Measurements from ENCODE around the gene TMEM14A. TPM values are rescaled to one million over a fixed set of nuclear protein-coding genes. Genes with fewer than 3 reads are reported as not detected.

Gene TMEM14A
- total RNA-seq, 2 donors from 2014 or later: 16.5 to 27.1 TPM

DNA sequence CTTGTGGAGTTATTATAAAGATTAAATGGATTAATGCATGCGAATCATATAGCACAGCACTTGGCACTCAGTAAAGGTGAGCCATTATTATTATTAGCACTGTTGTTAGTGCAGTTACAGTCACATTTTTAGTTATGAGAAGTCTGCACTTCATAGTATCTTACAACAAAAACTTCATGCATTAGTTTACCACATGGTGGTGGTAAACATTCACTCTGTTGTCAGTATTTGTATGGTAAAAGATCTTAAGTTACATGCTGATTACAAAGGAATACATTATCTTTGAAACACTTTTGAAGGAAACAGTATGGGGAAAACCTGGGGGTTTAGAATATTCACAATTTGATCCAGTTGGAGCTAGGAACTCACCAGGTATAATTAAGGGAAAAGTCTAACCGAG is 20.8 kb downstream of the TMEM14A start:
- Histone ChIP-seq H3K27ac (no peak overlapping the region), H3K4me3 (no peak overlapping the region), H3K36me3 (no peaks in the 10 kb centered on the region), H3K27me3 (replicated peaks; ENCODE audit: insufficient read depth) (no peaks in the 10 kb centered on the region), H3K4me1 (ENCODE audit: control insufficient read depth in 1 of 2, low read depth in 2 of 2) (no peaks in the 10 kb centered on the region), H3K9me3 (no peaks in the 10 kb centered on the region)
- ATAC-seq (ENCODE audit: insufficient number of reproducible peaks, low FRiP score, low read depth) (no peak), DNase-seq (ENCODE audit: low spot score) (no peak)
- TF ChIP-seq, protein P1, sequence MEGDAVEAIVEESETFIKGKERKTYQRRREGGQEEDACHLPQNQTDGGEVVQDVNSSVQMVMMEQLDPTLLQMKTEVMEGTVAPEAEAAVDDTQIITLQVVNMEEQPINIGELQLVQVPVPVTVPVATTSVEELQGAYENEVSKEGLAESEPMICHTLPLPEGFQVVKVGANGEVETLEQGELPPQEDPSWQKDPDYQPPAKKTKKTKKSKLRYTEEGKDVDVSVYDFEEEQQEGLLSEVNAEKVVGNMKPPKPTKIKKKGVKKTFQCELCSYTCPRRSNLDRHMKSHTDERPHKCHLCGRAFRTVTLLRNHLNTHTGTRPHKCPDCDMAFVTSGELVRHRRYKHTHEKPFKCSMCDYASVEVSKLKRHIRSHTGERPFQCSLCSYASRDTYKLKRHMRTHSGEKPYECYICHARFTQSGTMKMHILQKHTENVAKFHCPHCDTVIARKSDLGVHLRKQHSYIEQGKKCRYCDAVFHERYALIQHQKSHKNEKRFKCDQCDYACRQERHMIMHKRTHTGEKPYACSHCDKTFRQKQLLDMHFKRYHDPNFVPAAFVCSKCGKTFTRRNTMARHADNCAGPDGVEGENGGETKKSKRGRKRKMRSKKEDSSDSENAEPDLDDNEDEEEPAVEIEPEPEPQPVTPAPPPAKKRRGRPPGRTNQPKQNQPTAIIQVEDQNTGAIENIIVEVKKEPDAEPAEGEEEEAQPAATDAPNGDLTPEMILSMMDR (IDR thresholded peaks at IDR 0.05): no peak

- TF ChIP-seq, protein P1 (IDR thresholded peaks at IDR 0.05): no peak
- no peaks in the 10 kb centered on the region for H3K4me1 ChIP-seq (ENCODE audit: control insufficient read depth in 1 of 2, low read depth in 2 of 2)
- H3K4me3 ChIP-seq: no peak overlapping the region
- DNase-seq (ENCODE audit: low spot score) (no peak), ATAC-seq (ENCODE audit: insufficient number of reproducible peaks, low FRiP score, low read depth) (no peak)
- H3K27ac ChIP-seq: no peak overlapping the region
- H3K36me3 ChIP-seq: no peaks in the 10 kb centered on the region
- no peaks in the 10 kb centered on the region for H3K9me3 ChIP-seq
- H3K27me3 ChIP-seq (replicated peaks; ENCODE audit: insufficient read depth): no peaks in the 10 kb centered on the region
These were observed 22.9 kb downstream of the TMEM14A start for GRCh38 chr6:52693773-52694172.

DNA sequence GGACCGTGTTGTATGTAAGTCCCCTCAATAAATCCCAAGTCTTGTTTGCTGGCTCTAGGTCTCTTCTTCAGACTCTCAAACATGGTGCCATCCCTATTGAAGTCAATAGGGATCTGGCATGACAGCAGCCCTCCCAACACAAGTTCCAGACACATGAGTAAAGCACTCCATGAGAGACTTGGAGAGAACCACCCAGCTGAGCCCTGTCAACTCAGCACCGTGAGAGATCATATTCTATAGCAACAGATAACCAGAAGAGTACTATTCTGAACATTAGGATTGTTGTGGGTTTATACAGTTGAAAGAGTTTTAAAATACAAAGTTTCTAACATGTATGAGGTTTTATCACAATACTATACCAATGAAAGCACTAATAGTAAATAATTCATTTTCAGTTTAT is 23.5 kb downstream of the TMEM14A start:
- H3K4me3 ChIP-seq: no peak overlapping the region
- H3K9me3 ChIP-seq: no peaks in the 10 kb centered on the region
- H3K36me3 ChIP-seq: no peaks in the 10 kb centered on the region
- ATAC-seq (ENCODE audit: insufficient number of reproducible peaks, low FRiP score, low read depth) (no peak), DNase-seq (ENCODE audit: low spot score) (no peak)
- H3K4me1 ChIP-seq (ENCODE audit: control insufficient read depth in 1 of 2, low read depth in 2 of 2): no peaks in the 10 kb centered on the region
- no peaks in the 10 kb centered on the region for H3K27me3 ChIP-seq (replicated peaks; ENCODE audit: insufficient read depth)
- TF ChIP-seq, protein P1 (IDR thresholded peaks at IDR 0.05): no peak
- no peak overlapping the region for H3K27ac ChIP-seq

- H3K4me1 ChIP-seq (ENCODE audit: control insufficient read depth in 1 of 2, low read depth in 2 of 2): no peaks in the 10 kb centered on the region
- H3K4me3 ChIP-seq: no peak overlapping the region
- no peak for DNase-seq (ENCODE audit: low spot score)
- H3K36me3 ChIP-seq: no peaks in the 10 kb centered on the region
- no peaks in the 10 kb centered on the region for H3K27me3 ChIP-seq (replicated peaks; ENCODE audit: insufficient read depth)
- H3K9me3 ChIP-seq: no peaks in the 10 kb centered on the region
- ATAC-seq (ENCODE audit: insufficient number of reproducible peaks, low FRiP score, low read depth): no peak
- H3K27ac ChIP-seq: no peak overlapping the region
- TF ChIP-seq, protein P1 (IDR thresholded peaks at IDR 0.05): no peak
These were observed 25.5 kb downstream of the TMEM14A start for GRCh38 chr6:52696418-52696817.

- no peak overlapping the region for H3K27ac ChIP-seq
- TF ChIP-seq, protein P1 (IDR thresholded peaks at IDR 0.05): no peak
- DNase-seq (ENCODE audit: low spot score): no peak
- H3K27me3 ChIP-seq (replicated peaks; ENCODE audit: insufficient read depth): no peaks in the 10 kb centered on the region
- no peaks in the 10 kb centered on the region for H3K36me3 ChIP-seq
- ATAC-seq (ENCODE audit: insufficient number of reproducible peaks, low FRiP score, low read depth): no peak
- H3K4me3 ChIP-seq: no peak overlapping the region
- no peaks in the 10 kb centered on the region for H3K9me3 ChIP-seq
- no peaks in the 10 kb centered on the region for H3K4me1 ChIP-seq (ENCODE audit: control insufficient read depth in 1 of 2, low read depth in 2 of 2)
These were observed 27.0 kb downstream of the TMEM14A start for GRCh38 chr6:52697903-52698302.

Data from thoracic aorta (tissue), 2 donors.